HL-60 (cell line): ENCODE measurements around the gene NR2E3.

Experiments
- POLR2AphosphoS5 ChIP-seq: IDR thresholded peaks from 2 replicates; pipeline ENCODE4 v1.6.1; 2012; ENCODE audit warnings: low read depth
- SPI1 ChIP-seq: IDR thresholded peaks from 2 replicates; pipeline ENCODE4 v1.6.1; 2012; ENCODE audit warnings: low read depth, mild to moderate bottlenecking, borderline replicate concordance
- TF ChIP-seq, protein P1 (sequence below): IDR thresholded peaks from one replicate; pipeline ENCODE4 v1.5.1; 2011; ENCODE audit warnings: low read length, control low read depth, inconsistent platforms; ENCODE audit not compliant: insufficient read depth

DNA sequence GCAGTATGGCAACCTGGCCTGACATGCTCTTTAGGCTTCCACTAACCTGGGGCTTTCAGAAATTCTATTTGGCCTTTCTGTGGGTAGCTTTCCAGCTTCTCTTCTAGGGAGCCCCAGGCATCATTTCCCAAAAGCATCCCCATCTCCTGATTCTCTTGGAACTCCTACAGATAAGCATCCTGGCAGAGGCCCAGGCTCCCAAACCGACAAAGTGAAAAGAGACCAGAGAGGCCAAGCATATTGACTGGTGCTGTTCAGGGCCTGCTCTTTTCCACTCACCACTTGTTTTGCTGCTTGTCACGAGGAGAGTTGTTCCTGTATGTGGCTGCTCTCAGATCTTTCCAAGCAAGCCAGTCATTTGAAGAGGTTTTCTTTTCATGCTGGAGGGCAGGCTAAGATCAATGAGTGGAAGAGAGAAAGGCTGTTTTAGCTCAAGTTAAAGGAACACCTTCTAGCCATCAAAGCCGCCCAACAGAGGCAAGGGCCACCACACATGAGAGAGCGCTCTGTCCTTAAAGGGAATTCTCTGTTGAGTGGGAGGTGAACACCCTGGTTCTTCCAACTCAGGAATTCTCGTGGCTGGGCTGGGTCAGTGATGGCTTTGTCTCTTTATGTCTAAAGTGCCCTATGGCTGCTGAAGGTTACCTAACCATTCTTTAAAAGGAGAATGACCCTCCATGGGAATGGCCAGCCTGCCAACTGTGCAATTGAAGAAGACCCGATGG lies 31.1 kb upstream of the NR2E3 start:
- TF ChIP-seq, protein P1, sequence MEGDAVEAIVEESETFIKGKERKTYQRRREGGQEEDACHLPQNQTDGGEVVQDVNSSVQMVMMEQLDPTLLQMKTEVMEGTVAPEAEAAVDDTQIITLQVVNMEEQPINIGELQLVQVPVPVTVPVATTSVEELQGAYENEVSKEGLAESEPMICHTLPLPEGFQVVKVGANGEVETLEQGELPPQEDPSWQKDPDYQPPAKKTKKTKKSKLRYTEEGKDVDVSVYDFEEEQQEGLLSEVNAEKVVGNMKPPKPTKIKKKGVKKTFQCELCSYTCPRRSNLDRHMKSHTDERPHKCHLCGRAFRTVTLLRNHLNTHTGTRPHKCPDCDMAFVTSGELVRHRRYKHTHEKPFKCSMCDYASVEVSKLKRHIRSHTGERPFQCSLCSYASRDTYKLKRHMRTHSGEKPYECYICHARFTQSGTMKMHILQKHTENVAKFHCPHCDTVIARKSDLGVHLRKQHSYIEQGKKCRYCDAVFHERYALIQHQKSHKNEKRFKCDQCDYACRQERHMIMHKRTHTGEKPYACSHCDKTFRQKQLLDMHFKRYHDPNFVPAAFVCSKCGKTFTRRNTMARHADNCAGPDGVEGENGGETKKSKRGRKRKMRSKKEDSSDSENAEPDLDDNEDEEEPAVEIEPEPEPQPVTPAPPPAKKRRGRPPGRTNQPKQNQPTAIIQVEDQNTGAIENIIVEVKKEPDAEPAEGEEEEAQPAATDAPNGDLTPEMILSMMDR, result no peak
- TF ChIP-seq POLR2AphosphoS5 (no peak), SPI1 (no peak)
